Fibroblast of the conjunctiva (primary cell): ENCODE data around the gene GALNT9.
"Not testable (repeated sequence)": the region's sequence is repeated elsewhere in the genome, so short reads cannot be mapped to it uniquely, and the experiment has no call there.

Source experiments
- DNase-seq: peaks from one replicate; pipeline ENCODE4 v3.0.0-alpha.2; 2010; ENCODE audit warnings: low read depth

The GALNT9 gene

GRCh38 chr12:132229193-132229760 lies 100.1 kb downstream of the GALNT9 start:
- no peak for DNase-seq

DNA sequence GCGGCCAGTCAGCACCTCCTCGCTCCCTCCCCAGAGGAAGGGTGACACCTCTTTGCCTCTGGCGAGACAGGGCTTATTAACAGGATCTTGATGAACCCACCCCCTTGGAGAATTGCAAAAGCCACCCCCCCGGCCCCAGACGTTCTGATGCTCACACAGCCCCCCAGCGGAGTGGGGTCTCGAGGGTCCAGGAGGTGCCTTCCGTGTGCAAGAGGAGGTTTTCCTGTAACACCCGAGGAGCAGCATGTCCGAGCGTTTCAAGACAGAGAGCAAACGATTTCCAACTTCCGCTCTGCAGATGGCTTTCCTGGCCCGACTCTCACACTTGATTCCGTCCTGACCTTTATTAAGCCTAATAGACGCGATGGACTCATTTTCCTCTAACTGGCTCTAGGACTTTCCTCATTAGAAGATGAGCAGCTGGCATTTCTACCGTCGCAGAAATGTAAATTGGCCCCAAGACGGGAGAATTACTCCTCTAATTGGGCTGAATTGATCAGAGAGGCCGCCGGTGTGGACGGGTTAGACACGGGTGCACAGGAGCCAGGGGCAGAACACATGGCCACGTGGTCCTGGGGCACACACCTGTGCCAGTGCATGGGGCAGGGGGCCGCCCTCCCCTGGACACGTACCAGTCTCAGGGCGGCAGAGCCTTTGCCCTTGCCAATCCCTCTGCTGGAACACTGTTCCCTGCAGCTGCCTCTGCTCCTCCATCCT lies 100.8 kb downstream of the GALNT9 start:
- no peak for DNase-seq

DNA sequence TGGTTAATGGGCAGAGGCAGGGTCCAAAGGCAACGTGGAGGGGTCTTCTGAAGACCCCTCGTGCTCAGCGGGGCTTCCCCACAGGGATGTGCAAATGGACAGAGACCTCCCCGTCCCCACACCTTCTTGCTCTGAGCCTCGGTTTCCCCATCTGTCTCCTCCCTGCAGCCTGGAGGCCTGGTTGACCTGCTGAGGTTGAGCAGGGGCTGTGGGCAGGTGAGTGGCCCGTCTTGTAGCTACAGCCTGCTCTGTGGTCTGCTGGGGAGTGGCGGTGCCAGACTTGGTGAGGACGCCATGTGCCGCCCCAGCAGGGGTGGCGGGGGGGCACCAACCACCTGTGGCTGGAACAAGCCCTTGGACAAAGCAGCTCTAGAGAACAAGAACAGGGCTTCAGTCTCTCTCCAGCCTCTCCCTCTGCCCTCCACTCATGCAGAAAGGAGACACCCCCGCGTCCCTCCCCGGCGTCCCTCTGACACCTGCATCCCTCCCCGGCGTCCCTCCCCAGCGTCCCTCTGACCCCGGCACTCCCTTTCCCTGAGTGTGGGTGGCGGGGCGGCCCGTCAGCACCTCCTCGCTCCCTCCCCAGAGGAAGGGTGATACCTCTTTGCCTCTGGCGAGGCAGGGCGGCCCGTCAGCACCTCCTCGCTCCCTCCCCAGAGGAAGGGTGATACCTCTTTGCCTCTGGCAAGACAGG lies 101.5 kb downstream of the GALNT9 start:
- no peak for DNase-seq

DNA sequence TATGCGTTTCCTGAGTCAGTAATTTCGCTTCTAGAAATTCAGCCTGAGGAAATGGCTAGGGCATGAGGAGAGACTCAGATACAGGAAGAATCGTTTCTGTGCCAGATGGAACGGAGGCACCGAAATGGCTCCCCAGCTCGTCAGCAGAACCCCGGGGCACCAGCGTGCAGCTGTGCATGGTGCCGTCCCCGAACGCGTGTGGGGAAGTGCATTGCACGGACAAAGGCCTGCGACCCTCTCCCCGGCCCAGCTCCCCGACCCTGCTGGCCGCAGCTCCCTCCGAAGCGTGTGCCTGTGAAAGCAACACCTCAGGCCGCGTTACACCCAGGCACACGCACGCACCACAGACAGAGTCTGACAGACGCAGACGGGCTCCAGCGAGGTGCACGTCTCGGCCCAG lies 102.3 kb downstream of the GALNT9 start:
- DNase-seq = no peak

DNA sequence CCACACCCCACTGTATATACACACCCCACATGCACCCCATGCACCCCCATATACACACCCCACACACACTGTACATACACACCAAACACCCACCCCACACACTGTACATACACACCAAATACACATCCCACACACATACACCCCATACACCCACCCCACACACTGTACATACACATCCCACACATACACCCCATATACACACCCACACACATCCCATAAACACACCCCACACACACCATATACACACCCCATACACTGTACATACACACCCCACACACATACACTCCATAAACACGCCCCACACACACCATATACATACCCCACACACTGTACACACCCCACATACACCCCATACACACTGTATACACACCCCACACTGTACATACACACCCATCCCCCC lies 102.8 kb downstream of the GALNT9 start:
- no peak for DNase-seq

DNA sequence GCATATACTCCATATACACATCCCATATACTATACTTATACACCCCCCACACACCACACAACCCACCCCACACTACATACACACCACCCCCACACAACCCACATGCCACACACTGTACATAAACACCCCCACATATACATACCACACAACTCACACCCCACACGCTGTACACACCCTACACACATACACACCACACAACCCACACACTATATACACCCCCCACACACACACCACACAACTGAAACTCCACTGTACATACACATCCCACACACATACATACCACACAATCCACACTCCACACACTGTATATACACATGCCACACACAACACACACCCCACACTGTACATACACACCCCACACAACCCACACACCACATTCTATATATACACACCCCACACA lies 104.2 kb downstream of the GALNT9 start:
- no peak for DNase-seq

GRCh38 chr12:132224484-132224883 lies 104.9 kb downstream of the GALNT9 start:
- no peak for DNase-seq

DNA sequence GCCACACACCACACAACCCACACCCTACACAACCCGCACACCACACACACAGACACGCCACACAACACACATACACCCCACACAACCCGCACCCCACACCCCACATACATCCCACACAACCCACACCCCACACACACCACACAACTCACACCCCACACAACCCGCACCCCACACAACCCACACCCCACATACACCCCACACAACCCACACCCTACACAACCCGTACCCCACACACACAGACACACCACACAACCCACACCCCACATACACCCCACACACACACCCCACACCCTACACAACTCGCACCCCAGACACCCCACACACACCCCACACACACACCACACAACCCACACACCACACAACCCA lies 106.6 kb downstream of the GALNT9 start:
- no peak for DNase-seq

GRCh38 chr12:132222096-132222807 lies 107.1 kb downstream of the GALNT9 start:
- no peak for DNase-seq

DNA sequence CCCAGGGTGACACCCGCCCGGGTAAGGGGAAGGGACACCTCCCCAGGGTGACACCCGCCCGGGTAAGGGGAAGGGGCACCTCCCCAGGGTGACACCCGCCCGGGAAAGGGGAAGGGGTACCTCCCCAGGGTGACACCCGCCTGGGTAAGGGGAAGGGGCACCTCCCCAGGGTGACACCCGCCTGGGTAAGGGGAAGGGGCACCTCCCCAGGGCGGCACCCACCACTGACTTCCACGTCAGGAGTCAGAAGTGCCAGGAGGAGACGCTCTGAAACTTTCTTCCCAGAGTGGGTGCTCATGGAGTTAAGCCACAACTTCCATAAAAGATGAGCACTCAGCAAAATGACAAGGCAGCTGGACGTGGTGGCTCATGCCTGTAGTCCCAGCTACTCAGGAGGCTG lies 109.6 kb downstream of the GALNT9 start:
- not testable (repeated sequence) for DNase-seq

- DNase-seq = no peak
Observed at GRCh38 chr12:132219323-132219722, 110.1 kb downstream of the GALNT9 start.

DNA sequence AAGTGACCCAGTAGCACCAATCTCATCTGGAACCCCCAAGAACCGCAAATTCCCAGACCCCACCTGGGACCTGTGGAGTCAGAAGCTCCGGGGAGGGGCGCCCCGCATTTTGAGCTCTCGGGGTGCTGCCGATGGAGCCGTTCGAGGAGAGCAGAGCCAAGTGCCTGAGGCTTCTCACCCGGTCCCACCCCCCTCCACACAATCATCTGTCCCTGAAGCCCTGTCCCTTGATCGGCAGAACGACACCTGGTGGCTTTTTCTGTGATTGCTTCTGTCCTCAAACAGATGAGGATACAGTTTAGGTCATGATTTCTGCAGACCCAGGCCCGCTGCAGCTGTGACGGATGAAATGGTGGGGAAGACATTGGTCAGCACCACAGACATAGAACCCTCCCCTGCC lies 110.5 kb downstream of the GALNT9 start:
- no peak for DNase-seq

GRCh38 chr12:132218527-132218875 lies 110.9 kb downstream of the GALNT9 start:
- DNase-seq = no peak

DNA sequence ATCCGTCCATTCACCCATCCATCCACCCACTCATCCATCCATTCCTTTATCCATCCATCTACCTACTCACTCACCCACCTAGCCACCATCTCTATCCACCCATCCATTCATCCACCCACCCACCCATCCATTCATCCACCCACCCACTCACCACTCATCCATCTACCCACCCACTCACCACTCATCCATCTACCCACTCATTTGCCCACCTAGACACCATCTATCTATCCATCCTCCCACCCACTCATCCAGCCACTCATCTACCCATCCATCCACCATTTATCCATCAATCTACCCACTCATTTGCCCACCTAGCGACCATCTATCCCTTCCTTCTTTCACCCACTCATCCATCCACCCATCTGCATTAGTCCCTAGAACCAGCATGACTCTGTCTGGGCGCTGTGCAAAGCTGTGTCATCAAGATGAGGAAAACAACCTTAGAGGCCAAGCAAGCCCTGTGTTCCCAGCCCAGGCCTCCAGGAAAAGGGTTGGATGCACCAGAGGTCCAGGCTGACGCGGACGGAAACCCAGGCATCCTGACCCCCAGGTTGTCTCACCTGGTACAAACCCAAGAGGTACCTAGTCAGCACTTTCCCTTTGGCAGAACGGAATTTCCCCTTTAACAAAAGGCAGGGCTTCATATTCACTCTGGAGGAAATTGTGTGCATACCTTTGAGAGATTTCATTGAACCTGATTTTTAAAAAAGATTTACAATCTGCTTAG lies 111.4 kb downstream of the GALNT9 start:
- DNase-seq = no peak

DNA sequence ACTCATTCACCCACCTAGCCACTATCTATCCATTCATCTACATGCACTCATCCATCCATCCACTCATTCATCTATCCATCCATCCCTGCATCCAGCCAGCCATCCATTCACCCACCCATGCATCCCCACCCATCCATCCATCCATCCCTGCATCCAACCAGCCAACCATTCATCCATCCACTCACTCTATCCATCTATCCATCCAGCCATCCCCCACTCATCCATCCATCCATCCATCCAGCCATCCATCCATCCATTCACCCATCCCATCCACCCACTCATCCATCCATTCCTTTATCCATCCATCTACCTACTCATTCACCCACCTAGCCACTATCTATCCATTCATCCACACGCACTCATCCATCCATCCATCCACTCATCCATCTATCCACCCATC lies 112.0 kb downstream of the GALNT9 start:
- DNase-seq = no peak

DNA sequence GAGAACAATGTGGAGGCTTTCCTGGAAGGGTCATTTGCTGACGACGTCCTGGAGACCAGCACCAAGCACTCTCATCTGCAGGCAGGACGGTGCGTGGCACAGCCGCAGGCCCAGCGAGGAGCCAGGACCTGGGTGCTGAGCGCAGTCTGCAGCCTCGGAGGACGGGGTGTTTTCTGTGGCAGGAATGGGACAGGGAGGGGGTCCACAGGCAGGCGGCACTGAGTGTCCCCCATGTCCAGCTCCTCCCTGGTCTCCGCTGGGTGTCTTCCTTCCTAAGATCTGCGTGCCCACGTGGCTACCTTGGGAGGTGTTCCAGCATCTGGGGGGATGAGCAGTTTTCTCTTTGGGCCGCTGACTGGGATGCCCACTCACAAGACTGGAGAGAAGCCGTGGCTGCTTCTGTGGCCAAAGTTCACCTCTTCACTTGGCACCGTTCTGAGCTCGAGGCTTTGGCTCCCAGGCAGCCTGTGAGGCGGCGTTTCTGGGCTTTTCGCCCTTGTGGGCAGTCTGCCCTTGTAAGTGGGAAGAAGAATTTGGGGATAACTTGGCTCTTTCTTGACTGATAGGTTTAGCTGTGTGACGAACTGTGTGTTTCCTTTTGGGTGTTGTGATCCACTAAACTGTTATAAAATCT lies 112.9 kb downstream of the GALNT9 start:
- no peak for DNase-seq

- DNase-seq = no peak
Observed at GRCh38 chr12:132215299-132215989, 113.9 kb downstream of the GALNT9 start.

GRCh38 chr12:132214891-132215290 lies 114.5 kb downstream of the GALNT9 start:
- no peak for DNase-seq

- no peak for DNase-seq
Observed at GRCh38 chr12:132214161-132214476, 115.3 kb downstream of the GALNT9 start.

DNA sequence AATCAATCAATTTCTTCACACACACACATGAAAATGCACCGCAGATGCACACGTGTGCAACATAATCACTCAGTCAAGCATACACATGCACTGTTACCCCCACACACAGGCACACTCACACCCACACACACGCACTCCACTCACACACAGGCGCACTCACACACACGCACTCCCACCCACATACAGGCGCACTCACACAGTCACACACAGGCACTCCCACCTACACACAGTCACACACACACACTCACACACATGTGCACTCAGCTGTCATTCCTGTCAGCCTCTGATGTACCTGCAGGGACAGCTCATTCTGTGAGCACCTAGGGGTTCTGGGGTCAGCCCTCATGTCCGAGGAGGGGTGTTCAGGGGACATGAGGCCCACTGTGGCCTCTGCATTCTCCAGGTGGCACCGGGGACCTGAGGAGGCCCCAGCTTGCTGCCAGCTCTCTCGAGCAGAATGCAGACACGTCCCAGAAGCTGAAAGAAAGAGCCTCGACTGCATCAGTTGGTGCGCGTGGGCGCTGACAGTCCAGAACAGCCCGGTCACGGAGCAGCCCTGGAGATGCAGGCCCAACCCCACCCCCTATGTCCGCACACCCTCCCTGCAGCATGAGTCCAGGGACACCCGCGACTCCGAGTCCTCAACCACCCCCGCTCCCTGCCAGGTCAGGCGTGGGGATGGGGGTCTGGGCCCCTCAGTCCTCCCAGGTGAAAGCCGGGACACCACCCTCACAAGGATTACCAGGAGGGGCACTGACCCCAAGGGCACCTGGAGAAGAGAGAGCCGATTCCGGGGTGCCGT lies 115.8 kb downstream of the GALNT9 start:
- DNase-seq = no peak

DNA sequence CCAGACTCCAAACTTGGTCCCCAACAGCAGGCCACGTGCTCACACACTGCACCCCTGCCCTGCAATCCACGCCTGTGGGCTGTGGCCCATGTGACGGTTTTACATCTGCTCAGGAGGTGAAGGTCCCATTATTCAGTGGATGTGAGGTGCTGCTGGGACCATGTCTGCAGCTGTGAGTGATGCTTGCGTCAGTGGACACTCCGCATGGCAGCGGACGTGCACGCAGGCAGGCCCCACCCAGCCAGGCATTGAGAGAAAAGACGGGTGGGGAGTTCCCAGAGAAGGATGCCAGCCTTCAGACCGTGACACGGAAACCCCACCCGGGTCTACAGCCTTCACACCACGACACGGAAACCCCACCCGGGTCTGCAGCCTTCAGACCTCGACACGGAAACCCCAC lies 117.6 kb downstream of the GALNT9 start:
- no peak for DNase-seq
